GM18519 (cell line): ENCODE data around the gene SYNJ2.
A peak's percentile ranks its signal among the peaks of the same experiment; 100 is the strongest.

ENCODE experiments used
- ATAC-seq: cut with Tn5 transposase; IDR thresholded peaks from one replicate; pipeline ENCODE4 v1.9.1; 2021; ENCODE audit warnings: mild to moderate bottlenecking, moderate library complexity; ENCODE audit not compliant: unreplicated experiment, low FRiP score

Gene SYNJ2

DNA sequence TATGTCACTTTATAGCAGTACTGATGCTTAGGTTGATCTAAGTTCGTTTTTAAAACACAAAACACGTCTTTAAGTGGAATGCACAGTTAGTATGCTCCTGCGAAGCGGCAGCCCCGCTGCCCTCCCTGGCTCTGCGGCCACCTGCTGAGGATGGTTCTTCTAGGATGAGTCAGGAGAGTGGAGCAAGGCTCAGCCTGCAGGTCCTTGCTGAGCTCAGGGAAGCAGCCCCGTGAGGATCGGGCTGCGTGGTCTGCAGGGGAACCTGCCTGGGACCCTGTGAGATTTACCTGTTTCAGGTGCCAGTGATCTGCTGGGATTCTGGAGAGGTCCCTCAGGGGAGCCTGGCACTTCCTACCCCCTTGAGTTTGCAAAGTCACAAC, 57.5 kb downstream of the SYNJ2 start:
- no peak for ATAC-seq

- no peak for ATAC-seq
Observed at GRCh38 chr6:158039571-158040050, 57.9 kb downstream of the SYNJ2 start.

- ATAC-seq = peak; percentile 73
Observed at GRCh38 chr6:158040051-158040803, 58.6 kb downstream of the SYNJ2 start.

DNA sequence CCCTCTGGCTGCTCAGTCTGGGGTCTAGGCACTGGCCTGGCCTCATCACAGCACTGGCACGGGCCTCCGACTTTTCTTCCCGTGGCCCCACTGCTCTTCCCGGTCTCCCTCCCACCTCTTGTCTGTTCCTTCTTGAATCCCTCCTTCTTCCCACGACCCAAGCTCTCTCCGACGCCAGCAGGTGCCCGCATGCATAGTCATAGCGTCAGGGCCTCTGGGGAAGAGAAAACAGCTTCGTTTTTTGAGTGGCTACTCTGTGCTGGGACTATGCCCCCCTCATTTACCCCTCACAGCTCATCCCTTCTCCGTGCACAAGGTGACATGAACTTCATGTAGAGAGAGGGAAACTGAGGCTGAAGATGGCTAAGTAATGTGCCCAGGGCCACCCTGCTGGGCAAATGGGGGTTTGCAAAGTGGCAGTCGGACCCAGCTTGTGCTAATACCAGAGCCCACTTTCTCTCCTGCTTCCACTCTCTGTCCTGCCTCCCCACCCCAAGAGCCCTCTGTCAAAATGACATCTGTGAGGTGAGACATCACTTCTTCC, 59.2 kb downstream of the SYNJ2 start:
- ATAC-seq = no peak

GRCh38 chr6:158041370-158041769, 59.7 kb downstream of the SYNJ2 start:
- ATAC-seq = no peak

GRCh38 chr6:158041788-158042187, 60.1 kb downstream of the SYNJ2 start:
- no peak for ATAC-seq

- no peak for ATAC-seq
Observed at GRCh38 chr6:158042245-158042798, 60.7 kb downstream of the SYNJ2 start.

DNA sequence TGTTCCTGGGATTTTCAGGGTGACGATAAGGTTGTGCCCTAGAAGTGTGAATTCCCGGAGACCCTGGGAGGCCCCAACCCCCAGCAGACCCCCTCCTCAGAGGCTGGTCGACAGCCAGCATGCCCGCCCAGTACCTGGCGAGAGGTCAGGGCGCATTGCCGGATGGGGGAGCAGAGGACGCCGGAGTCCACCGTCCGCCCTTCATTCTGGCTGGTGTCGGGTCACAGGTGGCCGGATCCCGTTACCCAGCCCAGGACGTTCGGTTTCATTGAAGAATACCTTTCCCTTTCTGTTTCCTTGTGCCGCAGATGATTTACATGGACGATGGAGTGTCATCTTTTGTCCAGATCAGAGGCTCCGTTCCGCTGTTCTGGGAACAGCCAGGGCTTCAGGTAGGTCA, 61.3 kb downstream of the SYNJ2 start:
- no peak for ATAC-seq

GRCh38 chr6:158043586-158044524, 62.2 kb downstream of the SYNJ2 start:
- no peak for ATAC-seq

DNA sequence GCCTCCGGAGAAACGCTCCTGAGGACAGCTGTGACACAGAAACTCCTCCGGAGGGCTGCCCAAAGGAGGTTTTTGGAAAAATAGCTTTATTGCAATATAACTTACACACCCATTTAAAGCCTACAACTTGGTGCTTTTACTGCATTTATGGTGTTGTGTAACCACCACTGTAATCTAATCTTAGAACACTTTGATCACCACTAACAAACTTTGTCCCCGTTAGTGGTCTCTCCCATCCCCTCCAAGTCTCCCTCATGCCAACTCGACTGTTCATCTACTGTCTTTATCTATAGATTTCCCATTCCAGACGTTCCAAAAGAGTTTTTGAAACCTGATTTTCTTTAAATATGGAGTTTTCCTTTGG, 62.8 kb downstream of the SYNJ2 start:
- no peak for ATAC-seq

GRCh38 chr6:158046201-158047126, 64.8 kb downstream of the SYNJ2 start:
- ATAC-seq = no peak

- ATAC-seq = no peak
Observed at GRCh38 chr6:158047127-158047518, 65.5 kb downstream of the SYNJ2 start.

- no peak for ATAC-seq
Observed at GRCh38 chr6:158047563-158048323, 66.1 kb downstream of the SYNJ2 start.

GRCh38 chr6:158048589-158048988, 66.9 kb downstream of the SYNJ2 start:
- no peak for ATAC-seq

- ATAC-seq = no peak
Observed at GRCh38 chr6:158049055-158050028, 67.7 kb downstream of the SYNJ2 start.

DNA sequence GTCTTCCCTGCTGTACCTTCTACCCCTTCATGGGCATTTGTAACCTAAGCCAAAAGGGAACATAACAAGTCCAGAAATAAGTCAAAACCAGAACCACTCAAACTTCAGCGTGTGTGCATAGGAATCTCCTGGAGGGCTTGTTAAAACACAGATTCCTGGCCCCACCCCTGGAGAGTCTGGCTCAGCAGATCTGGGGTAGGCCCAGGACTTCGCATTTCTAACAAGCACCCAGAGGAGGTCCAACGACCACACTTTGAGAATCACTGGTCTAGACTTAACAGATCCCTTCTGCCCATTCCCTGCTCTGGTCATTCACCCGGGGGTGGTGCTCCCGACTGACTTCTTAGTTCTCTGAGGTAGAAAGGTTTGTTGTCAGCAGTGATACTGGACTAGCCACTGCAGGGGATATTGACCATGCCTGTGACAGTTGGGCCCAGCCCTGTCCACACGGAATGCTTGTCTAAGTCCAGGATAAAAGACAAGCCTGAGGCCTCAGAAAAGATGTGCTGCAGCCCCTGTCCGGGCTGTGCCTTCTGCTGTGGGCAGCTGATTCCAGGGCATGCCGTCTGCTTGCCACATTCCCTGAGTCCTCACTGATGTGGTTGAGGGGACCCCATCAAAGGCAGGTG, 68.6 kb downstream of the SYNJ2 start:
- no peak for ATAC-seq

DNA sequence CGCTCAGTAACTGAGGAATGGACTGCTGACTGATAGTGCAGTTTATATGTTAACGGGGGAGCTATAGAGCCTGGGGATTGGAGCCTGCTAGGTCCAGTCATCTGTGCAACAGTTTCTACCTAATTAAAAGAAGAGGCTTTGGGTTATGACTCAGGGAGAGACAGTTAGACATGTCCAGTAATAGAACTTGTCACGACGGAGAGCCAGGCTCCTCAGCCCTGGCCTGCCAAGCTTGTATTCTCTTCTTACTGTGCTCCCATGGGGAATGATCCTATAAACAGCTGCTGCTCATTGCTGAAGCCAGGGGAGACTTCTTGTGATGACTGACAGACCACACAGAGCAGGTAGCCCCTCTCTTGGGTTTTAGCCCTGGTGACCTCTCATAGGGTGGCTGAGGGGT, 69.3 kb downstream of the SYNJ2 start:
- ATAC-seq = no peak

GRCh38 chr6:158051968-158052367, 70.3 kb downstream of the SYNJ2 start:
- ATAC-seq = no peak
